Activated CD4-positive, alpha-beta T cell treated with anti-CD3 and anti-CD28 coated beads, Interleukin-2, amount 50 U/mL, for 48 hours (primary cell): Measurements from ENCODE around the gene CDK5RAP2.

Experiments used
- DNase-seq, 2 experiments: peaks; one replicate each; pipeline ENCODE4 v3.0.0-alpha.2; 2020

Gene CDK5RAP2

GRCh38 chr9:120396418-120396817 lies 183.5 kb downstream of the CDK5RAP2 start:
- DNase-seq: no peak

- no peak for DNase-seq
Observed at GRCh38 chr9:120395376-120395775, 184.6 kb downstream of the CDK5RAP2 start.

GRCh38 chr9:120394058-120394669 lies 185.8 kb downstream of the CDK5RAP2 start:
- DNase-seq: peak; percentile 51 to 66

- DNase-seq: peak in 1 of 2 experiments; percentile 19
Observed at GRCh38 chr9:120393386-120394057, 186.4 kb downstream of the CDK5RAP2 start.

GRCh38 chr9:120392711-120393110 lies 187.3 kb downstream of the CDK5RAP2 start:
- DNase-seq: no peak

- DNase-seq: no peak
Observed at GRCh38 chr9:120392245-120392644, 187.7 kb downstream of the CDK5RAP2 start.

GRCh38 chr9:120391691-120392090 lies 188.3 kb downstream of the CDK5RAP2 start:
- no peak for DNase-seq

GRCh38 chr9:120390637-120391190 lies 189.3 kb downstream of the CDK5RAP2 start:
- DNase-seq: no peak

GRCh38 chr9:120389867-120390266 lies 190.1 kb downstream of the CDK5RAP2 start:
- no peak for DNase-seq

- no peak for DNase-seq
Observed at GRCh38 chr9:120389300-120389699, 190.7 kb downstream of the CDK5RAP2 start.

GRCh38 chr9:120388003-120388855 lies 191.7 kb downstream of the CDK5RAP2 start:
- no peak for DNase-seq

GRCh38 chr9:120387257-120388002 lies 192.5 kb downstream of the CDK5RAP2 start:
- no peak for DNase-seq

GRCh38 chr9:120386390-120387131 lies 193.4 kb downstream of the CDK5RAP2 start:
- DNase-seq: no peak

- DNase-seq: no peak
Observed at GRCh38 chr9:120385606-120386389, 194.2 kb downstream of the CDK5RAP2 start.

- DNase-seq: no peak
Observed at GRCh38 chr9:120384925-120385272, 195.1 kb downstream of the CDK5RAP2 start.

- no peak for DNase-seq
Observed at GRCh38 chr9:120383999-120384924, 195.7 kb downstream of the CDK5RAP2 start.

GRCh38 chr9:120383611-120383998 lies 196.4 kb downstream of the CDK5RAP2 start:
- no peak for DNase-seq

GRCh38 chr9:120382453-120382852 lies 197.5 kb downstream of the CDK5RAP2 start:
- no peak for DNase-seq

- DNase-seq: no peak
Observed at GRCh38 chr9:120381839-120382238, 198.1 kb downstream of the CDK5RAP2 start.

- no peak for DNase-seq
Observed at GRCh38 chr9:120379611-120380010, 200.4 kb downstream of the CDK5RAP2 start.
